ENCODE data around the gene ATF4.

The ATF4 gene

DNA sequence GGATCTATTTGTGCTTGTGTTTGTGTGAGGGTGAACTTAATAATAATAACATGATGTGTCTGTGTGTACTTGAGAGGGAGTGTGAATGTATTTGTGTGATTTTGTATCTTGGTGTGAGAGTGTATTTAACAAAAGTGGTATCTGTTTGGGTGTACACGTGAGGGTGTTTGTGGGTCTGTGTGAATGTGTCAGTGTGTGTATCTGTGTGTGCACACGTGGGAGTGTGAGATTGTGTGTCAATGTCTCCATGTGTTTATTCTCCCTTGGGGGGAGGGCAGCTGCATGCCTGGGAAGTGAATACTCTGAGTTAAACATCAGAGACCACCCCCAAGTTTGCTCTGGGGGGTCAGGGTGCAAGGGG lies 27.2 kb downstream of the ATF4 start:
- TF ChIP-seq TAF1 (IDR thresholded peaks at IDR 0.05; ENCODE audit: borderline replicate concordance, low read depth, low read length) (no peak), POLR2AphosphoS5 (IDR thresholded peaks at IDR 0.05; ENCODE audit: low read depth, low read length) (no peak), POLR2A (IDR thresholded peaks at IDR 0.05; ENCODE audit: low read depth, low read length) (no peak)
- DNase-seq (ENCODE audit: insufficient read length) = no peak
- no peak for FAIRE-seq

DNA sequence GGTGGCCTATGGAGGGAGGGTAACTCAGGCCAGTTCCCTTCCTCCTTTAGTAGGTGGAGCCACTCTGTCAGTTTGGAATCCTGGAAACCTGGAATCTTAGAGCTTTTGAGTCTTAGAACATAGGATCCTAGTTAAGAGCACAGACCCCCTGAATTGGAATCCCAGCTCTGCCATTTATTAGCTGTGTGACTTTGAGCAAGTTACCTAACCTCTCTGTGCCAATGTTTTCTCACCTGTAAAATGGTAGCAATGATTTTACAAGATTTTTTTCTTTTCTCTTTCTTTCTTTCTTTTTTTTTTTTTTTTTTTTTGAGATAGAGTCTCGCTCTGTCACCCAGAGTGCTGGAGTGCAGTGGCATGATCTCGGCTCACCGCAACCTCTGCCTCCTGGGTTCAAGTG lies 33.1 kb downstream of the ATF4 start:
- FAIRE-seq (no peak), DNase-seq (ENCODE audit: insufficient read length) (no peak)
- TF ChIP-seq POLR2AphosphoS5 (IDR thresholded peaks at IDR 0.05; ENCODE audit: low read depth, low read length) = no peak
- TF ChIP-seq TAF1 (IDR thresholded peaks at IDR 0.05; ENCODE audit: borderline replicate concordance, low read depth, low read length) = no peak
- TF ChIP-seq POLR2A (IDR thresholded peaks at IDR 0.05; ENCODE audit: low read depth, low read length) = no peak

DNA sequence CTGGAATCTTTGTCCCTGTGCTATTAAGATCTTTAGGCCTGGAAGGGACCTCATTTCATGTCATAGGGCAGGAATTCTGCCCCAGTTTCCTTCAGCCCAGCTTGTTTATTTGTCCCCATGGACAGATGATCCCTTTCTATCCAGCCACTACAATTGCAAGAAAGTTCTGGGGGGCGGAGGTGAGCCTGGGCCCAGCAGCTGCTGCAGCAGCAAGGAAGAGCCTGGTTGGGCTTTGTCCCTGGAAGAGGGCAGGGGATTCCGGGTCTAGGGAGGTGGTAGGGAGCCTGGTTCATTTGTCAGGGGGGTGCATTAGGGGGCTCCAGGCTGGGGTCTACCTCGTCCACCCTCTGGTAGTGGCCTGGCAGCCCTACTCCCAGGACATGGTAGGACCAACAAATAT lies 33.8 kb downstream of the ATF4 start:
- no peak for TF ChIP-seq POLR2A (IDR thresholded peaks at IDR 0.05; ENCODE audit: low read depth, low read length)
- TF ChIP-seq POLR2AphosphoS5 (IDR thresholded peaks at IDR 0.05; ENCODE audit: low read depth, low read length) = no peak
- no peak for TF ChIP-seq TAF1 (IDR thresholded peaks at IDR 0.05; ENCODE audit: borderline replicate concordance, low read depth, low read length)
- no peak for DNase-seq (ENCODE audit: insufficient read length)
- no peak for FAIRE-seq

DNA sequence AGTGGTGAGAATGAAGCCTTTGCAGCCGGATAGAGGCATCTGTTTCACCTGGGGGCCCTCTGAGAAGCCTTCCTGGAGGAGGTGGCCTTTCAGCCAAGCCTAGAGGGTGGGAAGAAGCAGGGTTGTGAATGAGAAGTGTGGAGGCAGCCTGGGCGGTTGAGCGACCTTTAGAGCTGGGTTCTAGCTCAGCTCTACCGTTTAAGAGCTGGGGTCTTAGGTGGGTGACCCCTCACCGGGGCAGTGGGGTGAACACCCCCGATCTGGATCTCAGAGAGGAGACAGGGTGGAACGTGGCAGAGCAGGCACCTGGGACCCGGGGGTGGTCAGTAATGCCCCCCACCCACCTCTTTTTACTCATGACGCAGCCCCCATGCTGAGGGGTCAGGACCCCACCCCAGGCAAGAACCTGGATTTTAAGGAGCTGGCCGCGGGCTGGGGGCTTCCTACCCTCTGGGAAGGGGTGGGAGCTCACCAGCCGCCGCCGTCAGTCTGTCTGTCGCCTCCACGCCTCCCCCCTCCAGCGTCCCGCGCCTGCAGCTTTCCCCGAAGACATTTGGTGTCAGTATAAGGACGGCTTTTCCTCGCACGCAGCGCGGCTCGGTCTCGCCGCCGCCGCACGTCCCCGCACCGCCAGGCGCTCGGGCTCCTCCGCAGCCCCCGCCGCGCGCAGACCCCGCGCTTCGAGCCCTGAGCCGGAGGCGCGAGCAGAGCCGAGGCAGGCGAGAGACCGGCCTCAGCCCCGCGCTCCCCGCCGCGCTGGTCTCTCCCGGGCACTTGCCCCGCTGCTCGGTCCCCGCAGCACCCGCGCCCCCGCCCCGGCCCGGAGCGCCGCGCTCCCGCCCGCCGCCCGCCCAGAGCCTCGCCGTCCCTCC lies 36.8 kb downstream of the ATF4 start:
- FAIRE-seq = no peak
- TF ChIP-seq TAF1 (IDR thresholded peaks at IDR 0.05; ENCODE audit: borderline replicate concordance, low read depth, low read length) (no peak), POLR2AphosphoS5 (IDR thresholded peaks at IDR 0.05; ENCODE audit: low read depth, low read length) (no peak), POLR2A (IDR thresholded peaks at IDR 0.05; ENCODE audit: low read depth, low read length) (no peak)
- DNase-seq (ENCODE audit: insufficient read length) = no peak

DNA sequence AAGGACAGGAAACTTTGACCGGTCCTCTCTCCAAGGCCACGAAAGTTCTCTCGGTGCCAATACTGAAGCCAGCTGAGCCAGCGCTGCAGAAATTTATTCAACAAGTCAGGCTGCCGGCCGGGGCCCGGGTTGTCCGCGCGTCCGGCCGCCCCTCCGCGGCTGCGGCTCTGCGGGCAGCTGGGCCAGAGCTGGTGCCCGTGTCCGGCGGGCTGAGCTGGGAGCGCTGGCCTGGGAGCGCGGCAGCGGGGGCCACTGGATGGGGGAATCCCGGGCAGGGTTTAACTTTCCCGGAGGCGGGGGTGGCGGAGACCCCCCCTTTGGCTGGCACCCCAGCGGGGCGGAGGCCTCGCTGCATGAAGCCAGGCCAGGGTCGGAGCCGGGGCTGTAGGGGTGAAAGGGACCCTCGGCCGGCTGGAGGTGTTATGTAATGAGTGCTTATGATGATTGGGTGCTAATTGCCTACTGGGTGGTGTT lies 37.9 kb downstream of the ATF4 start:
- DNase-seq (ENCODE audit: insufficient read length) (no peak), FAIRE-seq (no peak)
- TF ChIP-seq POLR2A (IDR thresholded peaks at IDR 0.05; ENCODE audit: low read depth, low read length) (no peak), TAF1 (IDR thresholded peaks at IDR 0.05; ENCODE audit: borderline replicate concordance, low read depth, low read length) (no peak), POLR2AphosphoS5 (IDR thresholded peaks at IDR 0.05; ENCODE audit: low read depth, low read length) (no peak)

DNA sequence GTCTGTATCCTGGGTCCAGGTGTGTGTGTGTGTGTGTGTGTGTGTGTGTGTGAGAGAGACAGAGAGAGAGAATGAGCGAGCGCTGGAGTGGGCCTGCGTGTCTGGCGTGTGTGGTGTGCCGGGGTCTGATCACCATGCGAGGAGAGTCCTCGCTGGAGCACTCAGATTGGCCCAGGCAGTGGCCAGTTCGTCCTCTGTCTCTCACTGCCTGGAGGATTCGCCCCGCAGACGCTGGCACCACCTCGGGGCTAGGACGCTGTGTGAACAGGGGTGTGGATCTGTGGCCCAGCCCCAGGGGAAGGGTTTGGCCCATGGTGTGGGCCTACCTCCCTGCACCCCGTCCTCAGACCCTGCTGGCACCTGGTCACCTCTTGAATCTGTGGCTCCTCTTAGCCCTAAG lies 38.6 kb downstream of the ATF4 start:
- no peak for FAIRE-seq
- TF ChIP-seq POLR2A (IDR thresholded peaks at IDR 0.05; ENCODE audit: low read depth, low read length) = no peak
- no peak for TF ChIP-seq TAF1 (IDR thresholded peaks at IDR 0.05; ENCODE audit: borderline replicate concordance, low read depth, low read length)
- TF ChIP-seq POLR2AphosphoS5 (IDR thresholded peaks at IDR 0.05; ENCODE audit: low read depth, low read length) = no peak
- DNase-seq (ENCODE audit: insufficient read length) = no peak

DNA sequence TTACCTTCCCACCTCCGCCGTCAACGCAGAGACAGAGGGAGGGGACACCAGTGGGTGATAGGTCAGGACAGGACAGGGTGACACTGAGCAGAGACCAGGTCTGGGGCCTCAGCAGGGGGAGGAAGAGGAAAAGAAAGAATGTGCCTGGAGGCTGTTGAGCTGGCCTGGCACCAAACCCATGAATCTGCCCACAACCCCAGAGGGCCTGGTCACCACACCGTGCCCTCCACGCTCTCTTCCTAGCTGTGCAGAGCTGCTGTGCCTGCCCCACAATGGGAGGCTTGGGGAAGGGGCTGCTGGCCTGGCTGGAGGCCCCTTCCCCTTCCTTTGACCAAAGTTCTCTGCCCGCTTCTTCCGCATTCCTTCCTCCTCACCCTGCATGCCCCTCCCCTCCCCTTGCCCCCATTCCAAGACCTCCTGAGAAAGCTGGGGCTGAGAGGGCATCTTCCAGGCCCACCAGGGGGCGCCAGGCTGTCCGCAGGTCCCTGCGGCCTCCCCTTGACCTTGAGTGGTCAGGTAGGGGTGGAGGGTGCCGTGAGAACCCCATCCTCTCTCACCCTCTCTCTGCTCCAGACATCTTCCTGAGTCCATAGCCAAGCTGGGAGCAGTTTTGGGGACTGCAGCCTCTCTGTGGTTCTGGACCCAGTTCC lies 39.2 kb downstream of the ATF4 start:
- DNase-seq (ENCODE audit: insufficient read length) (no peak), FAIRE-seq (no peak)
- no peak for TF ChIP-seq TAF1 (IDR thresholded peaks at IDR 0.05; ENCODE audit: borderline replicate concordance, low read depth, low read length)
- TF ChIP-seq POLR2AphosphoS5 (IDR thresholded peaks at IDR 0.05; ENCODE audit: low read depth, low read length) = no peak
- TF ChIP-seq POLR2A (IDR thresholded peaks at IDR 0.05; ENCODE audit: low read depth, low read length) = no peak

DNA sequence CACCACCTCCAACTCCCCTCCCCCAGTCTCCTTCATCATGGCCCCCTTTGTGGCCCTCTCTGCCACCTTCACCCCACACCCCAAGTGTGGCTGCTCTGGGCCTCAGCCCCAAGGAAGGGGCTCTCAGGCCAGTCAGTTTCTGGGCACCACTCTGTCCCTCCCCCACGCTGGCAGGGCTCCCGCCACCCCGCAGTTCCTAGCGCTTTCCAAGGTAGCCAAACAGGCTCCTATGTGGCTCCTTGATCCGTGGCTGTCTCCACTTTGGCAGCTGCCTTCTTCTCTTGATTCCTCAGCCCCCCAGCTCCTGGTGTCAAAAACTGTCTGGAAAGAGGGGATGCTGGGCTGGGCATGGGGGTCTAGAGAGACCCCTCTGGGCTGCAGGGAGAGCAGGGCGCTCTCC lies 39.8 kb downstream of the ATF4 start:
- DNase-seq (ENCODE audit: insufficient read length) = no peak
- FAIRE-seq = no peak
- TF ChIP-seq POLR2A (IDR thresholded peaks at IDR 0.05; ENCODE audit: low read depth, low read length) = no peak
- TF ChIP-seq TAF1 (IDR thresholded peaks at IDR 0.05; ENCODE audit: borderline replicate concordance, low read depth, low read length) = no peak
- no peak for TF ChIP-seq POLR2AphosphoS5 (IDR thresholded peaks at IDR 0.05; ENCODE audit: low read depth, low read length)

DNA sequence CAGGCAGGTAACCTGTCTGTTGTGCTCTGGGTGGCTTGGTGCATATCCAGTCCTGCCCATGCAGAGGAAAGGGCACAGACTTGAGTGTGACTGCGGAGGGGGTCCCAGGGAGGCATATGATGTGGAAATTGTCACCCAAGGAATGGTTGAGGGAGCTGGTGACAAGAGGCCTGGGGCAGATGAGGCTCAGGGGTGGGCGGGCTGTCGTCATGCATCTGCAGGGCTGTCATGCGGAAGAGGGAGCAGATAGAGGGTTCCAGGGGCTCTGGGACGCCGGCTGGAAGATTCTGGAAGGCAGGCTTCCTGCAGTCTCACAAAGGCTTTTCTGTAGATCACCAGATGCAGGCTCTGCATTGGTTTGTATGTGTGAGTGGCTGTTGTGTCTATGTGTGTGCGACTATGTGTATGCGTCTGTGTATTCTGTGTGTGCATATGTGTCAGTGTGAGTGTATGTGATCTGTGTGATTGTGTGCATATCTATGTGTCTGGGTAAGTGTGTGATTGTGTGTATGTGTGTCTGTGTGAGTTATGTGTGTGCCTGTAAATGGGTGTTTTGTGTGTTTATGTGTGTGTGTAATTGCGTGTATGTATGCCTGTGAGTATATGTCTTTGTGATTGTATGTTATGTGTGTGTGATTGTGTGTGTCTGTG lies 42.6 kb downstream of the ATF4 start:
- DNase-seq (ENCODE audit: insufficient read length) (no peak), FAIRE-seq (peak; percentile 76)
- TF ChIP-seq POLR2A (IDR thresholded peaks at IDR 0.05; ENCODE audit: low read depth, low read length) = no peak
- no peak for TF ChIP-seq TAF1 (IDR thresholded peaks at IDR 0.05; ENCODE audit: borderline replicate concordance, low read depth, low read length)
- no peak for TF ChIP-seq POLR2AphosphoS5 (IDR thresholded peaks at IDR 0.05; ENCODE audit: low read depth, low read length)

DNA sequence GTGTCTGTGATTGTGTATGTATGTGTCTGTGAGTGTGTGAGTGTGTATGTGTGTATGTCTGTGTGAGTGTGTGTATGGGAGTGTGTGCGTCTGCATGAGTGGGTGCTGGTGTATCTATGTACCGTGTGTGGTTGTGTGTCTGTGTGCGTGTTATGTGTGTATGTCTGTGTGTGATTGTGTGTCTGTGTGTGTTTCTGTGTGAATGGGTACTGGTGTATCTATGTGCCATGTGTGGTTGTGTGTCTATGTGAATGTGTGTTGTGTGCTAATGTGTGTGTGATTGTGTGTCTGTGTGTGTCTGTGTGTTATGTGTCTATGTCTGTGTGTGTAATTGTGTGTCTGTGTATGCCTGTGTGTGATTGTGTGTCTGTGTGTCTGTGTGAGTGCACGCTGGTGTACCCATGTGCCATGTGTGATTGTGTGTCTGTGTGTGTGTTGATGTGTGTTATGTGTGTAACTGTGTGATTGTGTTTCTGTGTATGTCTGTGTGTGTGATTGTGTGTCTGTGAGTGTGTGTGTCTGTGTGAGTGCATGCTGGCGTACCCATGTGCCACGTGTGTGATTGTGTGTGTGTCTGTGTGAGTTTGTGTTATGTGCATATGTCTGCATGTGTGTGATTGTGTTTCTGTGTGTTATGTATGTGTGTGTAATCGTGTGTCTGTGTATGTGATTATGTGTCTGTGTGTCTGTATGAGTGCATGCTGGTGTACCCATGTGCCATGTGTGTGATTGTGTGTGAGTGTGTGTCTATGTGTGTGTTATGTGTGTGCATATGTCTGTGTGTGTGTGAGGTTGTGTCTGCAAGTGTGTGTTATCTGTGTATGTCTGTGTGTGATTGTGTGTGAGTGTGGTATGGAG lies 43.4 kb downstream of the ATF4 start:
- peak; percentile 78 for FAIRE-seq

More for the DNA sequence above, 43.4 kb downstream of the ATF4 start:
- TF ChIP-seq TAF1 (IDR thresholded peaks at IDR 0.05; ENCODE audit: borderline replicate concordance, low read depth, low read length) (no peak), POLR2AphosphoS5 (IDR thresholded peaks at IDR 0.05; ENCODE audit: low read depth, low read length) (no peak), POLR2A (IDR thresholded peaks at IDR 0.05; ENCODE audit: low read depth, low read length) (no peak)
- no peak for DNase-seq (ENCODE audit: insufficient read length)

Measured in GM12892 (cell line).